Esophagus muscularis mucosa (tissue), 3 donors: Measurements from ENCODE around the gene TAF11L10.

Source experiments
- CTCF ChIP-seq, 3 experiments: fragments of 200-600 bp in 2 of 3; fragments of 450-650 bp in 1 of 3; sonication (generic) in 2 of 3; IDR thresholded peaks; one replicate each; pipeline ENCODE4 v1.5.1; 2017 to 2019; ENCODE audit warnings: antibody characterized with exemption in 3 of 3, mild to moderate bottlenecking in 2 of 3, moderate library complexity in 1 of 3
- POLR2A ChIP-seq: fragments of 450-650 bp; IDR thresholded peaks from one replicate; pipeline ENCODE4 v1.6.1; 2017; ENCODE audit warnings: antibody characterized with exemption, moderate library complexity, mild to moderate bottlenecking, low read depth
- POLR2AphosphoS5 ChIP-seq, 2 donors: sonication (generic); formaldehyde crosslinking; IDR thresholded peaks; one replicate each; pipeline ENCODE4 v1.6.1; 2017; ENCODE audit warnings: antibody characterized with exemption in 2 of 2

GRCh38 chr5:17619354-17619753, 21.7 kb upstream of the TAF11L10 start:
- TF ChIP-seq CTCF (IDR thresholded peaks at IDR 0.05) (no peak), POLR2AphosphoS5 (IDR thresholded peaks at IDR 0.05) (no peak), POLR2A (no peak)
